GM12873 (cell line): Measurements from ENCODE around the gene HAGHL.
A peak's percentile ranks its signal among the peaks of the same experiment; 100 is the strongest.

Experiments used
- CTCF ChIP-seq: IDR thresholded peaks from 2 replicates; pipeline ENCODE4 v1.5.1; 2012; ENCODE audit warnings: low read depth, mild to moderate bottlenecking, moderate library complexity, low read length, control low read depth; ENCODE audit not compliant: insufficient read depth; ENCODE audit errors: missing control alignments

HAGHL gene

GRCh38 chr16:717450-718245, 9.3 kb upstream of the HAGHL start:
- TF ChIP-seq CTCF = no peak

- TF ChIP-seq CTCF = no peak
Measured at GRCh38 chr16:718389-718788, 8.5 kb upstream of the HAGHL start.

DNA sequence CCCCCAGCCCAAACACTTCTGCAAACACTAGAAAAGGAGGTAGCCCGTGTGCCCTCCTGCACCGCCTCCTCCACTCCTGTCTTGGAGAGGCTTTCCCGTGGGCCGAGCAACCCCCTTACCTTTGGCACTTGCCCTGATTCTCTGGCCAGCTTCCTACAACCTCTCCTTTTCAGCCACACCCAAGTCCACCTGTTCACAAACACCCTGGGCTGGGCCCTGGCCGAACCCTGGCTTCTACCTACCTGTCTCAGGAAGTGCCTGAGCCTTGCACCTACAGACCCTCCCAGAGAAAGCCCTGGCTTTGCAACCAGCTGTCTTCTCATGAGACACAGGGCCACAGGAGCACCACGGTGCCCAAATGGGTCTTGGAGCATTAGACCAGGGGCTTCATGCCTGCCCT, 8.0 kb upstream of the HAGHL start:
- TF ChIP-seq CTCF = no peak

GRCh38 chr16:719815-720446, 7.0 kb upstream of the HAGHL start:
- TF ChIP-seq CTCF = peak; percentile 48

DNA sequence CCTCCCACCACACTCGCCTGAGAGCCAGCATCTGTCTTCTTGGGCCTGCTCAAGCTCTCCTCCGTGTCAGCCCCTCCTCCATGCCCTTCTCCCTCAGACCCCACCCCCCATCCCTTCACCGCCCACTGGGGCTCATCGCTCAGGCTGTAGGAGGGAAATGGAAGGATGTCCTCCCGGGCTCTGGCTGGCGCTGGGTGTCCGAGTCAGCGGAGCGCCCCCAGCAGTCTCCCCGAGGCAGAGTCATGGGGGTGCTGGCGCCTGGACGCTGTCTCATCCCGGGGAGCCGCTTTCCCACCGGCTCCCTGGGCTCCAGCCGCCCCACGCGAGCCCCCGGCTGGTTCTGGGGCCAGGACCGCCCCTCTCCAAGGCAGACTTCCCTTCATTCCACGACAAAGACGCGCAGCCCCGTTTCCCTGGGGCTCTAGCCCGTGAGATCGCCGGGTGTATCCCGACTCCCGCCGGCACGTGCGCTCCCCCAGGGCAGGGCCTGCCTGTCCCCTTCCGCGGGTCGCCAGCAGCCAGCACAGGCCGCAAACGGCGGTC, 6.4 kb upstream of the HAGHL start:
- TF ChIP-seq CTCF = peak; percentile 45

DNA sequence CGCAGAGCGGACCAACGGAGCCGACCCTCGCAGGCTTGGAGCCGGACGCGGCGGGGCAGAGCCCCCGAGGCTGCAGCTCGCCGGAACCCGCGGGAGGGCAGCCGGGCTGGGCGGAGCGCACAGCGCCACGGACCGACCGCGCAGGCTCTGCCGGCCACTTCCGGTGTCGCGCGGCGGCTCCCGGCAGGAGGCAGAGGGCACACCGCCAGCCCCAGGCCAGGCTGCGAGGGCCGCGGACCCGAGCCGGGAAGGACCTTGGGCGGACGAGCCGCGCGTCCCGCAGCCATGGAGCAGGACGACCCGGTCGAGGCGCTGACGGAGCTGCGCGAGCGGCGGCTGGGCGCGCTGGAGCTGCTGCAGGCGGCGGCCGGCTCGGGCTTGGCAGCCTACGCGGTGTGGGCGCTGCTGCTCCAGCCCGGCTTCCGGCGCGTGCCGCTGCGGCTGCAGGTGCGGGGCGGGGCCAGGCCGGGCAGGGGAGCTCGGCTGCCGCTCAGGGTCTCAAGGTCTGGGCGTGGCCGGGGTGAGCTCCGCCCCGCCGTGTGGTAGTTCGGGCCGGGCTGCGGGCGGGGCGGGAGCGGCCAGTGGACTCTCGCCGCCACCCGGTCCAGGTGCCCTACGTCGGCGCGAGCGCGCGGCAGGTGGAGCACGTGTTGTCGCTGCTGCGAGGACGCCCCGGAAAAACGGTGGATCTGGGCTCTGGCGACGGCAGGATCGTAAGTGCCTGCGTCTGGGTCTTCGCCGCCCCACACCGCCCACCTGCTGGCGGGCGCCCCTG, 5.7 kb upstream of the HAGHL start, which contains the start of gene ANTKMT:
ANTKMT (plus strand) TSS at position 157 of the 775 bp plus-strand sequence; CDS start at position 286, 129 bp downstream.
- no peak for TF ChIP-seq CTCF
